Loucy (cell line): ENCODE measurements around the gene EVA1B.

Source experiments
- H2AFZ ChIP-seq: fragments of 200-600 bp; sonication (generic); 2 replicates; pipeline ENCODE4 v1.6.0; 2016; ENCODE audit warnings: antibody characterized with exemption, mild to moderate bottlenecking, low read length, moderate library complexity
- H3F3A ChIP-seq: fragments of 200-600 bp; 2 replicates; pipeline ENCODE4 v1.6.0; 2016; ENCODE audit warnings: antibody characterized with exemption, low read depth, mild to moderate bottlenecking
- H3K27me3 ChIP-seq: fragments of 200-600 bp; sonication (generic); 2 replicates; pipeline ENCODE4 v1.6.1; 2014; ENCODE audit warnings: low read length, mild to moderate bottlenecking; ENCODE audit not compliant: insufficient read depth, poor library complexity, severe bottlenecking
- H3K36me3 ChIP-seq: fragments of 200-600 bp; sonication (generic); 2 replicates; pipeline ENCODE4 v1.6.1; 2016; ENCODE audit warnings: low read length; ENCODE audit not compliant: insufficient read depth
- H3K4me1 ChIP-seq: fragments of 200-600 bp; sonication (generic); 2 replicates; pipeline ENCODE4 v1.5.1; 2014; ENCODE audit warnings: low read length, mild to moderate bottlenecking; ENCODE audit not compliant: insufficient read depth, poor library complexity, severe bottlenecking
- H3K4me2 ChIP-seq: fragments of 200-600 bp; sonication (generic); 2 replicates; pipeline ENCODE4 v1.6.0; 2014; ENCODE audit warnings: antibody characterized with exemption, low read length, low read depth, mild to moderate bottlenecking; ENCODE audit not compliant: poor library complexity, severe bottlenecking
- H3K4me3 ChIP-seq: fragments of 200-600 bp; sonication (generic); 2 replicates; pipeline ENCODE4 v1.5.1; 2014; ENCODE audit warnings: low read length, mild to moderate bottlenecking, mixed read lengths; ENCODE audit not compliant: poor library complexity, severe bottlenecking
- H3K79me2 ChIP-seq: fragments of 200-600 bp; sonication (generic); 2 replicates; pipeline ENCODE4 v1.6.1; 2014; ENCODE audit warnings: low read length; ENCODE audit not compliant: insufficient read depth
- H3K9ac ChIP-seq: fragments of 200-600 bp; sonication (generic); 2 replicates; pipeline ENCODE4 v1.6.0; 2014; ENCODE audit warnings: mild to moderate bottlenecking, low read depth, low read length, moderate library complexity; ENCODE audit not compliant: poor library complexity, severe bottlenecking
- H3K9me2 ChIP-seq: fragments of 200-600 bp; sonication (generic); replicated peaks from 2 replicates; pipeline ENCODE4 v1.6.1; 2016; ENCODE audit warnings: low read depth, low read length, mixed read lengths
- H3K9me3 ChIP-seq: fragments of 200-600 bp; sonication (generic); 2 replicates; pipeline ENCODE4 v1.6.1; 2014; ENCODE audit warnings: mild to moderate bottlenecking, antibody characterized with exemption, low read length, low read depth; ENCODE audit not compliant: insufficient read depth
- H4K20me1 ChIP-seq: fragments of 200-600 bp; sonication (generic); 2 replicates; pipeline ENCODE4 v1.6.0; 2014; ENCODE audit warnings: antibody characterized with exemption, low read length, mild to moderate bottlenecking; ENCODE audit not compliant: insufficient read depth, poor library complexity, severe bottlenecking
- EZH2phosphoT487 ChIP-seq: fragments of 200-600 bp; IDR thresholded peaks from 2 replicates; pipeline ENCODE4 v1.6.1; 2018; ENCODE audit warnings: antibody characterized with exemption, mild to moderate bottlenecking, moderate library complexity, borderline replicate concordance
- TF ChIP-seq, protein P1 (sequence below): fragments of 200-600 bp; sonication (generic); conservative IDR thresholded peaks from 2 replicates; pipeline ENCODE4 v1.5.1; 2014; ENCODE audit warnings: mild to moderate bottlenecking, antibody characterized with exemption, low read length

EVA1B gene

DNA sequence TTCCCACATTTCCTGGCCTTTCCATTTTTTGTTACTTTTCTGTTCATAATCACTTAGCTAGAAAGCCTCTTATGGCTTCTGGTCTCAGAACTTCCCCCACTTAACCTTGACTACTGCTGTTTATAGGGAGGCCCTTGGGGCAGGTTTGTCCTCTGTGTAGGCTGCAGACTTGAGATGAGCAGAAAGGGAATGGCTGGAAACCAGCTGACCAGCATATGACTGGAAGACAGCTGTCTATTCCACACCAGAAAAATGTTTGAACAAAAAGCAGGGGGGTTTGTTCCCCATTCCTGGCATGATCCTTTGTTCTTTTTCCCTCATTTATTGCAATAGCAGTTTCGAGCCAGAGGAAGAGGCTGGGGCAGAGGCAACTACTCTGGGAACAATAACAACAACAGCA is 22.2 kb downstream of the EVA1B start:
- H3K79me2 ChIP-seq, result no peaks in the 10 kb centered on the region
- no peaks in the 10 kb centered on the region for H3K27me3 ChIP-seq
- H4K20me1 ChIP-seq, result no peaks in the 10 kb centered on the region
- no peak overlapping the region for H3K4me2 ChIP-seq
- no peaks in the 10 kb centered on the region for H3F3A ChIP-seq
- H3K9me3 ChIP-seq, result no peaks in the 10 kb centered on the region
- no peak overlapping the region for H3K4me3 ChIP-seq
- TF ChIP-seq, protein P1, sequence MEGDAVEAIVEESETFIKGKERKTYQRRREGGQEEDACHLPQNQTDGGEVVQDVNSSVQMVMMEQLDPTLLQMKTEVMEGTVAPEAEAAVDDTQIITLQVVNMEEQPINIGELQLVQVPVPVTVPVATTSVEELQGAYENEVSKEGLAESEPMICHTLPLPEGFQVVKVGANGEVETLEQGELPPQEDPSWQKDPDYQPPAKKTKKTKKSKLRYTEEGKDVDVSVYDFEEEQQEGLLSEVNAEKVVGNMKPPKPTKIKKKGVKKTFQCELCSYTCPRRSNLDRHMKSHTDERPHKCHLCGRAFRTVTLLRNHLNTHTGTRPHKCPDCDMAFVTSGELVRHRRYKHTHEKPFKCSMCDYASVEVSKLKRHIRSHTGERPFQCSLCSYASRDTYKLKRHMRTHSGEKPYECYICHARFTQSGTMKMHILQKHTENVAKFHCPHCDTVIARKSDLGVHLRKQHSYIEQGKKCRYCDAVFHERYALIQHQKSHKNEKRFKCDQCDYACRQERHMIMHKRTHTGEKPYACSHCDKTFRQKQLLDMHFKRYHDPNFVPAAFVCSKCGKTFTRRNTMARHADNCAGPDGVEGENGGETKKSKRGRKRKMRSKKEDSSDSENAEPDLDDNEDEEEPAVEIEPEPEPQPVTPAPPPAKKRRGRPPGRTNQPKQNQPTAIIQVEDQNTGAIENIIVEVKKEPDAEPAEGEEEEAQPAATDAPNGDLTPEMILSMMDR, result no peak
- TF ChIP-seq EZH2phosphoT487, result no peak
- H2AFZ ChIP-seq, result no peak overlapping the region
- no peaks in the 10 kb centered on the region for H3K4me1 ChIP-seq
- no peak overlapping the region for H3K9ac ChIP-seq
- no peaks in the 10 kb centered on the region for H3K9me2 ChIP-seq
- peaks cover 90% of the 10 kb centered on the region; the same call in 1 of the 2 replicates for H3K36me3 ChIP-seq

DNA sequence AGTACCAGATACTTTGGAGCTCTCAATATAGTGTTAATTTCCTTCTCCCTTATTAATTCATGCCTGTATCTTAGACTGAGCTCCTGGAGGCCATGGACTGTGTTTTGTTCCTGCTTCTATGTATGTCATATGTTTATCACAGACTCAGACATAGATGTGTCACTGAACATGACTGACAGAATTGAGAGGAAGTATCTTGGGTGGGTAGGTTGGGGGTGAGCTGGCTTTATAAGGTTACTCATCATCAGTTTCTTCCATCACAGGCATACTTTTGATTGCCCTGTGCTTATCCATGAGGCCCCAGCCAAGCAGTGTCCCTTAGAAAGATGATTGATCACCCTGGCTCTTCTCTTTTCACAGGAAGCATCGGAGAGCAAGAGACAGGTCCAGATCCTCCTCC is 22.9 kb downstream of the EVA1B start:
- no peaks in the 10 kb centered on the region for H3F3A ChIP-seq
- no peaks in the 10 kb centered on the region for H3K4me1 ChIP-seq
- no peaks in the 10 kb centered on the region for H3K79me2 ChIP-seq
- H3K36me3 ChIP-seq, result peaks cover 92% of the 10 kb centered on the region; the same call in 1 of the 2 replicates
- no peak overlapping the region for H3K4me2 ChIP-seq
- no peaks in the 10 kb centered on the region for H3K9me3 ChIP-seq
- no peak overlapping the region for H2AFZ ChIP-seq
- H4K20me1 ChIP-seq, result no peaks in the 10 kb centered on the region
- no peaks in the 10 kb centered on the region for H3K27me3 ChIP-seq
- no peaks in the 10 kb centered on the region for H3K9me2 ChIP-seq
- no peak overlapping the region for H3K4me3 ChIP-seq
- TF ChIP-seq, protein P1, result no peak
- TF ChIP-seq EZH2phosphoT487, result no peak
- H3K9ac ChIP-seq, result no peak overlapping the region

DNA sequence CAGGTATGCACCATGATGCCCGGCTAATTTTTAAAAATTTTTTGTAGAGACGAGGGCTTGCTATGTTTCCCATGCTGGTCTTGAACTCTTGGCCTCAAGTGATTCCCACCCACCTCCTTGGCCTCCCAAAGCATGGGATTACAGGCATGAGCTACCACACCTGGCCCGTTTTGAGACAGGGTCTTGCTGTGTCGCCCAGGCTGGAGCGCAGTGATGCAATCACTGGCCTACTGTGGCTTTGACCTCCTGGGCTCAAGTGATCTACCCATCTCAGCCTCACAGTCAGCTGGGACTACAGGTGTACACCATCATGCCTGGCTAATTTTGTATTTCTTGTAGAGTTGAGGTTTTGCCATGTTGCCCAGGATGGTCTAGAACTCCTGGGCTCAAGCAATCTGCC is 24.8 kb downstream of the EVA1B start:
- H3K4me1 ChIP-seq, result no peaks in the 10 kb centered on the region
- H3K4me3 ChIP-seq, result no peak overlapping the region
- no peaks in the 10 kb centered on the region for H3K9me2 ChIP-seq
- H2AFZ ChIP-seq, result no peak overlapping the region
- no peaks in the 10 kb centered on the region for H3K79me2 ChIP-seq
- no peak overlapping the region for H3K9ac ChIP-seq
- H3K27me3 ChIP-seq, result no peaks in the 10 kb centered on the region
- H3K9me3 ChIP-seq, result no peaks in the 10 kb centered on the region
- peaks cover 94% of the 10 kb centered on the region; the same call in 1 of the 2 replicates for H3K36me3 ChIP-seq
- no peak overlapping the region for H3K4me2 ChIP-seq
- no peak for TF ChIP-seq EZH2phosphoT487
- TF ChIP-seq, protein P1, result no peak
- H3F3A ChIP-seq, result no peaks in the 10 kb centered on the region
- no peaks in the 10 kb centered on the region for H4K20me1 ChIP-seq
